Measurements from ENCODE around the gene FNIP2. TPM values are rescaled to one million over a fixed set of nuclear protein-coding genes. Genes with fewer than 3 reads are reported as not detected.
"Not testable (repeated sequence)": the region's sequence is repeated elsewhere in the genome, so short reads cannot be mapped to it uniquely, and the experiment has no call there.

The FNIP2 gene
- polyA plus RNA-seq, 3 donors: 46.5 to 54.4 (median 48.2) TPM

DNA sequence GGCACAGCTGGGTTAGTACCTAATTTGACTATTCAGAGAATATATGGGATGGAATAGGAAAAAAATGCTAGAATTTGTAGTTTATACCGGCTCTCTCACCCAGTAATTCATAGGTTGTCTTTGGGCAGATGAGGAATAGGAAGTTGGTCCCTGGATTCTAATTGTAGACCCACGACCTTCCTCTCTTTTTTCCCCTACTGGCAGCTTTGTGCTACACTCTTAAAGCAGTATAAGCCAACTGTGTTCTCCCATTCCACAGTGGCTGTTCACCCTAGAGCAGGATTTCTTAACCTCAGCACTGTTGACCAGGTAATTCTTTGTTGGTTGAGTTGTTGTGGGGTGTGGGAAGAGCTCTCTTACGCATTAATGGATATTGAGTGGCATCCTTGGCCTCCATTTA is 92.9 kb downstream of the FNIP2 start:
- DNase-seq (ENCODE audit: low read depth in 3 of 3, low spot score in 2 of 3): no peak

DNA sequence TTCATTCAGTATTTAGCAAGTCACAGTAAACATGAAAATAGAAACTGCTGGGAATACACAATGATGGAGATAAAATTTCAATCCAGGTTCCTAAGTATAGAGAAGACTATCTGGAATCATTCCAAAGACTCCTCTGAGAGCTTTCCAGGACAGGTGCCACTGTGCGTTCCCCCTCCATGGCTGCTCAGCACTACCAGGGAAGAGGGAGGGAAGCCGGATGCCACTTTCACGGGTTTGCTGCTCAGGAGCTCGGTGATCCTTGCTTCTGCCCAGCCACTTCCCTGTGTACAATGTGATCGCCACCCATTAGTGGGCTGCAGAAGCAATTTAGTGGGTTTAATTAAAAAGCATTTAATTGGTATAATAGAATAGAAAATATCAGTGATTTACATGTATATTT is 94.5 kb downstream of the FNIP2 start:
- DNase-seq (ENCODE audit: low read depth in 3 of 3, low spot score in 2 of 3): no peak

DNA sequence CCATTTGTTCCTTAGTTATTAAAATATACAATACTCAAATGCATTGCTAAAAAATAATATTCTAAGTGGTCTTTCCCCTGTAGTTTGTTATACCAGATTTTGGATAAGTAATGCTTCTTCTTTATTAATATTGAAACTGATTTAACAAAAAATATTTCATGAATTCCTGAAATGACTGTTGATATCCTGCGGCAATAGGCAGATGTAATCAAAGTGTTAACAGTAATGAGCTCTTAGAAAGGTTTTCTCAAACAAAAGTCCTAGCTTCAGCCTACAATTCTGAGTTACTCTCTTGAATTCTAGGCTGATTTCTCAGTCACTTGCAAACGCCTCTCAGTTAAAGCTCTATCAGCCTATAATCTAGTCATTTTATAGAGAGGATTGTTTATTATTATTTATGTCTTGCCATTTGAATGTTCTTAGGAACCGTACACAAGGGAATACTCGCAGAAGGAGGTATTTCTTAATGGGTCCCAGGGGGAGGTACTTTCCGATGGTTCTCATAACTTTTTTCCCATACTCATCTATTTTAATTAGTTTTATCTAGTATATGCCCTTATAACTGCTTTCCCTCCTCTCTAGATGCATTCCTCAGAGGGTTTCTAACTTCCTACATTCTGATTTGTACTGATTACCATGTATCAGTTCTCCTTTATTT is 96.8 kb downstream of the FNIP2 start:
- DNase-seq (ENCODE audit: low read depth in 3 of 3, low spot score in 2 of 3): no peak

DNA sequence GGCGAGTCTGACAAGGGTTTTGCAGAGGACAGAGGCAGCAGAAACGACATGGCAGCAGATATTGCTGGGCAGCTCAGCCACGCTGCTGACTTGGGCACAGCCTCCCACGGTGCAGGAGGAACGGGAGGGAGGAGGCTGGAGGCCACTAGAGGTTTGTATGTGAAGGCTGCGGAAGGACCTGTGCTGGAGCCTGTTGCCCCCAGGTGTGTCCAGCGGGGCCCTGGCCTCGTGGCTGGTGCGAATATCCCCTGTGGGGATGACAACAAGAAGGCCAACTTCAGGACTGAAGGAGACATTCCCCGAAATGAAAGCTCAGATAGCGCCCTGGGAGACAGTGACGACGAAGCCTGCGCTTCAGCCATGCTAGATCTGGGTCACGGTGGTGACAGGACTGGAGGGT is 100.2 kb downstream of the FNIP2 start:
- no peak for DNase-seq (ENCODE audit: low read depth in 3 of 3, low spot score in 2 of 3)

DNA sequence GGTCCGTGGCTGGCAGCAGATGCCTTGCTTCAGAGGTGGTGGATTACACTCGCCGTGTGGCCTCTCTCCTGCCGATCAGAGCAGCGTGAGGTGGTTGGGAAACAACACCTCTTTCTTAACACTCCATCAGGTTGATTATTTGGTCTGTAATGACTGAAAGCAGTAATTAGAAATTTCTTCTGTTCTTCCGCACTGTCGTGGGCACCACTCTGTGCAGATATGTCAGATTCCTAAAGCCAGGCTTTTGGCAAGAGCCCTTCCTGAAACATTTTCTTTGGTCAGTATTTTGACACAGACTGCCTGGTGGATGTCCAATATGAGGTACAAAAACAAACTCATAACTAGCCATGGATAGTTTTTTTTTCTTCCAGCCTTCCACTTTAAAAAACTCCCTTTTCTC is 100.9 kb downstream of the FNIP2 start:
- no peak for DNase-seq (ENCODE audit: low read depth in 3 of 3, low spot score in 2 of 3)

DNA sequence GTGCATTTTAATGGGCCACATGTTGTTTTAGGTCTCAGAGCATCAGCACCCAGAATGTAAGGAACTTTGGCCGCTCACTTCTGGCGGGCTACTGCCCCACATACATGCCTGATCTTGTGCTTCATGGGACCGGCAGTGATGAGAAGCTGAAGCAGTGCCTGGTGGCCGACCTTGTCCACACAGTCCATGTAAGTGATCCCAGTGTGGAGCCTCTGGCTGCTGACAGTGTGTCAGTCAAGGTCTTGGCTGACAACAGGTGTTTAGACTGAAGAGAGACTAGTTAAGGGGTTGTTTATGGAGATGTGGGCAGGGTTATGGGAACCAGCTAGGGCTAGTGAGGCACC is 101.4 kb downstream of the FNIP2 start:
- no peak for DNase-seq (ENCODE audit: low read depth in 3 of 3, low spot score in 2 of 3)

DNA sequence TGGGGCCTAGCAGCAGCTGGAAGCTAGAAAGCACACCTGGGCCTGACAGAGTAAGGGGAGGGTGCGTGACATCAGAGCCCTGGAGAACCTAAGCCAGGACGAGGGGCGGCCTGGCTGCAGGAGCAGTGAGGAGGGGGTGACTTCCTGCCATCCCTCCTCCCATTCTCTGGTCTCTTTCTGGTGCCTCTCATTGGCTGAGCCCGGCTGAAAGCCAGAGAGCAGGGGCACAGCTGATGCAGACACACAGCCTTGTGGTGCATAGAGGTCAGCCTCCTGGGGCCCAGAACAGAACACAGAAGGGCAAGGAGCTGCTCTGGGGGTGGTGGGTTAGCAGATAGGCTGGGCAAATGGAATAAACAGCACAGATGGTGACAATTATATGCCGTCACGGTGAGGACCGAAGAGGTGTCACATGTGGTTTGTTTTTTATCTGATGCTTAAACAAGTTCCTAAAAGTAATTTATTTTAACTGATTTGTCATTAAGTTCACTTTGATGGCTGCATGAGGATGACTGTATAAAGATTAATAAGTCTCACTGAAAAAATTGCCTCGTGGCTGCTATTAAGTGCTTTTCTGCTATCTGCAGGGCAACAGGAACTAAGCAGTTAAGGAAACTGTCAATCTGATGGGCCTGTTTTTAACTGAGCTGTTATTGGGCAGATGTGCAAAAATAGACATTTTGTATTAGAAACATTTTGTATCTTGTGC is 102.0 kb downstream of the FNIP2 start:
- no peak for DNase-seq (ENCODE audit: low read depth in 3 of 3, low spot score in 2 of 3)

DNA sequence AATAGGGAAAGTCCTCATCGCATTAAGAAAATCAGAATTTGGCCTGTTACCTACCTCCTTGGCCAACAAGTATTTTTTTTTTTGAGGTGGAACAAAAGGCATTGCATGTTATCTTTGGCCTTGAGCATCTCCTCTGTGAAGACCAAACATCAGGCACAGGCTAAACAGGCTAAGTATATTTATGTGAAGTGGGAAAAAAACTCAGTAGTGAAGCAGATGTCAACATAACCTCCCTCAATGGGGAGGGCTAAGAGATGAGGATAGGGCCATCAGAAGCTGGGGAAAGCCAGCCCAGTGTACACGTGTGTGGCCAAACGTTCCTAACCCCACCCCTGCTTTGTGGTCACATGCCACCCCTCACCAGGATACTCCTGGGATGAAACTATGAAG is 102.5 kb downstream of the FNIP2 start:
- no peak for DNase-seq (ENCODE audit: low read depth in 3 of 3, low spot score in 2 of 3)

DNA sequence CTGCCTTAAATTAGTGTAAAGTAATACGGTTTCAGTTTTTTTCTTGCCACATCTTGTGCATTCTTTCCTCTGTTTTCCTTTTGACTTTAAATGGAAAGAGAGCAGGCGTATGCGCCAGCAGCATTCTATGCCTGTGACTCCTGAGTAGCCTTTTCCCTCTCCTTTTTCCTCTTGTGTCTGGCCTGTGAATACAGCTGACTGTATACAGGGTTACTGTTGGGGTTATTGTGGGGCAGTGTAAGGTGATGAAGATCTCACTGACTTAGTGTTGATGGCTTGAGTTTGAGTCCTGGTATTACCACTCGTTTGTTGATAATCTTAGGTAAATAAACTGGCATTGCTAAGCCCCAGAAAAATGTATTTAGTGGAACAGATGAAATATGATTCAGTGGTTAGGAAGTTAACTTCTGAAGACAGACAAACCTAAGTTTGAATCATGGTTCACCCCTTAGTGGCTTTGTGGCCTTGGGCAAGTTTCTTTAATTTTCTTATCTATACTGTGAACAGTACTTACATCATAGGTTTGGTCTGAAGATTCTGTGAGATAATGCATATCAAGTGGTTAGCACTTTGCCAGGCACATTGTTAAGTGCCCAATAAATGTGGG is 105.1 kb downstream of the FNIP2 start:
- no peak for DNase-seq (ENCODE audit: low read depth in 3 of 3, low spot score in 2 of 3)

DNA sequence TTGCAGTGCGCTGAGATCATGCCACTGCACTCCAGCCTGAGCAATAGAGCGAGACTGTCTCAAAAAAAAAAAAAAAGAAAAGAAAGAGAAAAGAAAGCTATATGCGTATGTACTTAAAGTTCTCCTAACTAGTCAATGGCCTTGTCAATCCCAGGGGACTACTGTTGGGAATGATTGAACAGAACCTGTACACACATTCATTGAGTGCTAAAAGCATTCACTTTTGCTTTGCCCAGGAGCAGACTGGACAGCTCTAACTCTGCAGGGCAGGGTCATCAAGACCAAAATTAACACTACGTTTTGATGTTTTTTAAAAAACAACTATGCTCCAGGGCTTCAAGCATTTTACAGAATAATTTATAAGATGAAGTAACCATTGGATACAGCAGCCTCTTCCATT is 106.2 kb downstream of the FNIP2 start:
- no peak for DNase-seq (ENCODE audit: low read depth in 3 of 3, low spot score in 2 of 3)

DNA sequence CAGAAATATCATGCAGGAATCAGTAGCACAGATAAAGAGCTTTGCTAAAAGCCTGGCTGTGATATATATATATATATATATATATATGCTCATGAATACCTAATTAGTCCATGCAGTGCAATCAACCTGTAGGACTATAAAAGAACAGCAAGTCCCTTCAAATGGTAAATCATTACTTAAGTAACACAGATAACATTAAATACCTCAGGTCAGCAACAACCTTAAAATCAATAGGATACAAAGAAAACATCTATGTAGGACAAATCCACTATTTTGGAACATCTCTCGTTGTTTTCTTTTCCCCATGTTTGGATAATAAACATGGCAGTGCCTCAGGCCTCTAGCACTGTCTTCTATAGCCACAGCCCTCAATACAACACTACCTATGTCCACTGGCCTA is 106.6 kb downstream of the FNIP2 start:
- no peak for DNase-seq (ENCODE audit: low read depth in 3 of 3, low spot score in 2 of 3)

DNA sequence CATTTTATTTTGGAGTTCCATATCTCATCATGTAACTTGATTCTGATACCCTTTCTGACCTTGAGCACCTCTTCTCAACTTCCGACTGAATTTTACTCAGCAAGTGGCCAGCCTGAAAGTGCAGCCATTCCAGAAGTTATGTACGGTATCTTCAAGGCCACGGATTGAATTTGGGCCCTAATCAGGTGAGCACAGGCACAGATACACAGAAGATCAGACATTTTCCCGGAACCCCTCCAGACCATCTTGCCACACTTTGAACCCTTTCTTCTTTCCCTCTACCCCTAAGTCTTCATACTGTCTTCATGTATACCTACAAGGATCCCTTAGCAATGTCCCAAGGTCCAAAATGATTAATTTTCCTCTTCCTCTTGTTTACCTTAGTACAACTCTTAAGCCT is 108.2 kb downstream of the FNIP2 start:
- no peak for DNase-seq (ENCODE audit: low read depth in 3 of 3, low spot score in 2 of 3)

DNA sequence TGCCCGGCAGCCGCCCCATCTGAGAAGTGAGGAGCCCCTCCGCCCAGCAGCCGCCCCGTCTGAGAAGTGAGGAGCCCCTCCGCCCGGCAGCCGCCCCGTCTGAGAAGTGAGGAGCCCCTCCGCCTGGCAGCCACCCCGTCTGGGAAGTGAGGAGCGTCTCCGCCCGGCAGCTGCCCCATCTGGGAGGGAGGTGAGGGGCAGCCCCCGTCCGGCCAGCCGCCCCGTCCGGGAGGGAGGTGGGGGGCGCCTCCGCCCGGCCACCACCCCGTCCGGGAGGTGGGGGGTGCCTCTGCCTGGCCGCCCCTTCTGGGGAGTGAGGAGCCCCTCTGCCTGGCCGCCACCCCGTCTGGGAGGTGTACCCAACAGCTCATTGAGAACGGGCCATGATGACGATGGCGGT is 113.3 kb downstream of the FNIP2 start:
- not testable (repeated sequence) for DNase-seq (ENCODE audit: low read depth in 3 of 3, low spot score in 2 of 3)

DNA sequence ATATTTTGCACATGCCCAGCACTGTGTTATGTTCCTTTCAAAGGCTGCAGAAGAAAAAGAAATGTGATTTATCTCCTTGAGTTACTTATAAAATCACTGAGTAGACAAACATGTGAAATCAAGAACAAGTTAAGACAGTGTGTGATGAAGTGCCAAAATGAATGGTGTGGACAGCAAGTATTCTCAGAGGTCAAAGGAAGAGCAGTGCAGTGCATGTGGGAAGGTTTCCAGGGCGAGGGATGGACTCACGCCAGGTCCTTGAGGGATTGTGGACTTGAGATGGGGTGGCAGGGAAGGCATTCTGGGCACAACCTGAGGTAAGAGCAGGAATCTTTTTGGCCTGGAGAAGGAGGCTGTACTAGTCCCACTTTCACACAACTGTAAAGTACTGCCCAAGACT is 115.5 kb downstream of the FNIP2 start:
- DNase-seq (ENCODE audit: low read depth in 3 of 3, low spot score in 2 of 3): no peak

DNA sequence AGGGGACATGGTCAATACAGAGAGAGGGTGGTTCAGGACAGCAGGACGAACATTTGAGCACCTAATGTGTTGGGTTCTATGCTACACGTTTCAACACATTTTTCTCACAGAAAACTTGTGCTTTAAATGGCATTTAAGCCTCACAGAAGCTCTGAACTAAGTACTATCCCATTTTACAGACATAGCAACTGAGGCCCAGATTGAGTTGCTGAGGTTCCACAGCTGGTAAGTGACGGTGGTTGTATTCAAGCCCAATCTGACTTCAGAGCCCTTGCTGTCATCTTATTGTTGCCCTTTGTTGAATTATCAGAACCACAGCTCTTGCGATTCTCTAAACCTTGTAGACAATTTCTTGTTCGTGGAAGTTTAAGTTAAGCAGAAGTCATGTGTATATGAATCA is 116.7 kb downstream of the FNIP2 start:
- DNase-seq (ENCODE audit: low read depth in 3 of 3, low spot score in 2 of 3): no peak

DNA sequence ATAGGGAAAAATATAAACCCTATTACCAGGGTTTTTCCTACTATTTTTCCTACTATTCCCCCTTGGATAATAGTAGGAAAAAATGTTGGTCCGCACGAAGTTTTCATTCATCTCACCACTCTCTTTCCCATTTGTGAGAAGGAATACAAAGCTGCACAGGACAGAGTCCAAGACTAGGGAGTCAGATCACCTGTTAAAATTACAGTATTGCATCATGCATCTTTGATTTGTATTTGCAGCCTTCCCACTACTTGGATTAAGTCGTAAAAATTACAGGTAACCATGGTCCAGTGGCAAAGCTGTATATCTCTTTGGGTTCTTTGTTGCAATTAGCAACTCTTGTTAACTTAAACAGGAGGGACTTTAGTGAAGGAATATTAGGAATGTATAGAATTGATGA is 121.5 kb downstream of the FNIP2 start:
- DNase-seq (ENCODE audit: low read depth in 3 of 3, low spot score in 2 of 3): no peak

DNA sequence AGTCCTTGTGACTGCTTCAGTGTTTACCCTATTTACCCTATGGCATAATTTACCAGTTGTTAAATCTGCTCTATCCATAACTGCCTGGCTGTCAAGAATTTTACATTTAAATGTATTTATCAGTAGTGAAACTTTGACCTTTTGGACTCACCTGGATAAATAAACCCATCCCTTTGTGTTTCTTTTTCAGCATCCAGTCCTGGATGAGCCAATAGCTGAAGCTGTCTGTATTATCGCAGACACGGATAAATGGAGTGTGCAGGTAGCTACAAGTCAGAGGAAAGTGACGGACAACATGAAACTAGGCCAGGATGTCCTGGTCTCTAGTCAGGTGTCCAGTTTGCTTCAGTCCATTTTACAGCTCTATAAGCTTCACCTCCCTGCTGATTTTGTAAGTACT is 122.4 kb downstream of the FNIP2 start:
- DNase-seq (ENCODE audit: low read depth in 3 of 3, low spot score in 2 of 3): no peak

DNA sequence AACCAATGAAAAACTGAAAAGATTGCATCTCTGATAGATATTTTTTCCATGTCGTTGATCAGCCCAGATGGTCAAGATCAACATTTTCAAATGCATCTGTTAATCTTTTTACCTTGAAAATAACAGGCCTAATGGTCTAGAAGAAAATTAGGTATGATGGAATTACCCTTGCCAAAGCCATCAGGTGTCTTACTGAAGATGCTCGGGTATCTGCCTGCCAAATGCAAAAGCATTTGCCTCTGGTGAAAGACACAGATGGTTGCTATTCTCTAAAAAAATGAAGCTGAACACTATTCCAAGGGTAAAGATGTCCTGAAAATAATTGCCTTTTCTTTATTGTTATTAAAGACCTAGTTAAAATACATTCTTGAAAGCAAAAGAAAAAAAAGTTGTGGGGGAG is 126.0 kb downstream of the FNIP2 start:
- DNase-seq (ENCODE audit: low read depth in 3 of 3, low spot score in 2 of 3): no peak

DNA sequence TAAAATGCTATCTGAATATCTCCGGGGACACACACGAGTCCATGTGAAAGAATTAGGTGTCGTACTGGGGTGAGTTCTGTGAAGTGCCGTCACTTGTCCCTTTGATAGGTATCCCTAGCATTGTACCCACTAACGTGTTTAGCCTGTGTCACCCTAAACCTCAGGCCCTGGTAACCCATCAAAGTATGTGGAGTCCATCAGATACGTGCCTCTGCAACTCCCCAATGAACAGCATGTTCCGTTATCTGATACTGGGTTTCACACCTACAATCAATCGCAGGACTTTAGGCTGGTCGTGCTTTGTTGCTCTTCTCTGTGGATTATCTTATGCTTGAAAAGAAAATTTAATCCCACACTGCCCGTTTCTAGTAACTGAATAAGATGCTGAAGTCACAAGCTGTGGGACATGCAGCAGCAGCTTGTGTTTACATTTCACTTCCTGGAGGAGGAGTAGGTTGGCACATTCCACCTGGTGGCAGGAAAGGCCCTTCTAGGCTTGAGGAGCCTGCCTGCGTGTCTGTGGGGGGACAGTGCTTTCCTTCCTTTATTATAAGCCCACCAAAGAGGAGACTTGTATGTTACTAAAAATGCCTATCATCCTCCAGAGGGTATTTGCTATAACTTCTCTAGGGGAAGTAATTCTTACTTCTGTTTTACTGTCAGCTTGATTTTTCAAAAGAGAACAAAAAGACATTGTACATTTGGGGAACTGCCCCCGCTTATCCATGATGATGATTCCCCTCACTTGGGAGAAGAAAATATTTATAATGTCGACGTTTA is 127.2 kb downstream of the FNIP2 start:
- DNase-seq (ENCODE audit: low read depth in 3 of 3, low spot score in 2 of 3): no peak

DNA sequence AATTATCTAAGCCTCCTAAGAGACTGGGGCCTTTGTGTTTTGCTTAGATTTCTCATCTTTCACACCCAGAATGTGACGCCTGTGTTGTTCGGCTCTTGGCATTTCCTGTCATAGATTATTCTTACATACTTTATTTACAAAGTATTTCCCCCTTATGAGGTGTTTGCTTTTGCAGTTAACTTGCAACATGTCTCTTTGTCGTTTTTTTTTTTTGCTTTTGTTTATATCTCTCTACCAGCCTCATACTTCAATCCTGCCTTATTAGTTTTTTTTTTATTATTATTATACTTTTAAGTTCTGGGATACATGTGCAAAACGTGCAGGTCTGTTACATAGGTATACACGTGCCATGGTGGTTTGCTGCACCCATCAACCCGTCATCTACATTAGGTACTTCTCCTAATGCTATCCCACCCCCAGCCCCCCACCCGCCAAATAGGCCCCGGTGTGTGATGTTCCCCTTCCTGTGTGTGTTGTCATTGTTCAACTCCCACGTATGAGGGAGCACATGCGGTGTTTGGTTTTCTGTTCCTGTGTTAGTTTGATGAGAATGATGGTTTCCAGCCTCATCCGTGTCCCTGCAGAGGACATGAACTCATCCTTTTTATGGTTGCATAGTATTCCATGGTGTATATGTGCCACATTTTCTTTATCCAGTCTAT is 127.9 kb downstream of the FNIP2 start:
- DNase-seq (ENCODE audit: low read depth in 3 of 3, low spot score in 2 of 3): not testable (repeated sequence)

DNA sequence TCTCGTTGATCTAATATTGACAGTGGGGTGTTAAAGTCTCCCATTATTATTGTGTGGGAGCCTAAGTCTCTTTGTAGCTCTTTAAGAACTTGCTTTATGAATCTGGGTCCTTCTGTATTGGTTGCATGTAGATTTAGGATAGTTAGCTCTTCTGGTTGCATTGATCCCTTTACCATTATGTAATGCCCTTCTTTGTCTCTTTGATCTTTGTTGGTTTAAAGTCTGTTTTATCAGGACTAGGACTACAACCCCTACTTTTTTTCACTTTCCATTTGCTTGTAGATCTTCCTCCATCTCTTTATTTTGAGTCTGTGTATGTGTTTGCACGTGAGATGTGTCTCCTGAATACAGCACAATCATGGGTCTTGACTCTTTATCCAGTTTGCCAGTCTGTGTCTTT is 131.6 kb downstream of the FNIP2 start:
- not testable (repeated sequence) for DNase-seq (ENCODE audit: low read depth in 3 of 3, low spot score in 2 of 3)

Measured in right renal cortex interstitium (tissue), 3 donors.